NOMO-1 treated with dmso at 0.1 percent for 144 hours (cell line): Measurements from ENCODE around the gene RGS11.
A peak's percentile ranks its signal among the peaks of the same experiment; 100 is the strongest.
"Not testable (repeated sequence)": the region's sequence is repeated elsewhere in the genome, so short reads cannot be mapped to it uniquely, and the experiment has no call there.

Experiments used
- DNase-seq: peaks from one replicate; lab custom pipeline; 2025; ENCODE audit not compliant: unreplicated experiment; lab: John Stamatoyannopoulos, UW

RGS11 gene

DNA sequence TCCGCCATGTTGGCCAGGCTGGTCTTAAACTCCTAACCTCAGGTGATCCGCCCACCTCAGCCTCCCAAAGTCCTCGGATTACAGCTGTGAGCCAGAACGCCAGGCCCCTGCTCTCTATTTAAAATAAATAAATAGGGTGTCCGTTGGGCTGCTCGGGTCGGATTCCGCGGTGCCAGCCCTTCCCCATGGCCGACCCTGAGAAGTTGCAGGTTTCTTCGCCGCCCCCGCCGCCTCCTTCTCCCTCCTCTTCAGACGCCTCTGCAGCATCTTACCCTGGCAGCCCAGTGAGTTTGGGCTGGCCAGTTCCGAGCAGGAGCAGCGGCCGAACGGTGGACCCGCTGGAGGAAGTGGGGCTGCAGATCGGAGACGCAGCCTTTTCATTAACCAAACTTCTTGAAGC, 44.8 kb downstream of the RGS11 start:
- DNase-seq: no peak

DNA sequence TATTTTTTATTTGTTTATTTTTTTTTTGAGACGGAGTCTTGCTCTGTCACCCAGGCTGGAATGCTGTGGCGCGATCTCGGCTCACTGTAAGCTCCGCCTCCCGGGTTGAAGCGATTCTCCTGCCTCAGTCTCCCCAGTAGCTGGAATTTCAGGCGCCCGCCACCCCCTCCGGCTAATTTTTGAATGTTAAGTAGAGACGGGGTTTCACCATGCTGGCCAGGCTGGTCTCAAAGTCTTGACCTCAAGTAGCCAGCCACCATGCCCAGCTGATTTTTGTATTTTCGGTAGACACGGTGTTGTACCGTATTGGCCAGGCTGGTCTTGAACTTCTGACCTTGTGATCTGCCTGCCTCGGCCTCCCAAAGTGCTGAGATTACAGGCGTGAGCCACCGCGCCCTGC, 45.4 kb downstream of the RGS11 start:
- not testable (repeated sequence) for DNase-seq

DNA sequence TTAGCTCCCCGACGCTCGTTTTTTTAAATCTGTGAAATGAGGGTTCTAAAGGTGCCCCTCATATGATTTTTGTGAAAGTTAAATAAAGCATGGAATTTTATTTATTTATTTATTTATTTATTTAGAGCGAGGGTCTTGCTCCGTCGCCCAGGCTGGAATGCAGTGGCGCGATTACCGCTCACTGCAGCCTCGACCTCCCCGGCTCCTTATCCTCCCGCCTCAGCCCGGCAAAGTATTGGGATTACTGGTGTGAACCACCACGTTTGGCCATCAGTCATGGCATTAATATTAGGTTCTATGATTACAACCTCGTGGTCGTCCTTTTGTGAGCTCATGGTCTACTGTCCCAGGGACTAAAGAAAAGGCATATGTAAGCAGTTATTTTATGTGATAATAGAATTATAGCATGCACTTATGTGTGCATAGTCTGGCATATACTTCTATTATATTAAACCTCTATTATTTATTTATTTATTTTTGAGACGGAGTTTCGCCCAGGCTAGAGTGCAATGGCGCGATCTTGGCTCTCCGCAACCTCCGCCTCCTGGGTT, 45.9 kb downstream of the RGS11 start:
- no peak for DNase-seq

DNA sequence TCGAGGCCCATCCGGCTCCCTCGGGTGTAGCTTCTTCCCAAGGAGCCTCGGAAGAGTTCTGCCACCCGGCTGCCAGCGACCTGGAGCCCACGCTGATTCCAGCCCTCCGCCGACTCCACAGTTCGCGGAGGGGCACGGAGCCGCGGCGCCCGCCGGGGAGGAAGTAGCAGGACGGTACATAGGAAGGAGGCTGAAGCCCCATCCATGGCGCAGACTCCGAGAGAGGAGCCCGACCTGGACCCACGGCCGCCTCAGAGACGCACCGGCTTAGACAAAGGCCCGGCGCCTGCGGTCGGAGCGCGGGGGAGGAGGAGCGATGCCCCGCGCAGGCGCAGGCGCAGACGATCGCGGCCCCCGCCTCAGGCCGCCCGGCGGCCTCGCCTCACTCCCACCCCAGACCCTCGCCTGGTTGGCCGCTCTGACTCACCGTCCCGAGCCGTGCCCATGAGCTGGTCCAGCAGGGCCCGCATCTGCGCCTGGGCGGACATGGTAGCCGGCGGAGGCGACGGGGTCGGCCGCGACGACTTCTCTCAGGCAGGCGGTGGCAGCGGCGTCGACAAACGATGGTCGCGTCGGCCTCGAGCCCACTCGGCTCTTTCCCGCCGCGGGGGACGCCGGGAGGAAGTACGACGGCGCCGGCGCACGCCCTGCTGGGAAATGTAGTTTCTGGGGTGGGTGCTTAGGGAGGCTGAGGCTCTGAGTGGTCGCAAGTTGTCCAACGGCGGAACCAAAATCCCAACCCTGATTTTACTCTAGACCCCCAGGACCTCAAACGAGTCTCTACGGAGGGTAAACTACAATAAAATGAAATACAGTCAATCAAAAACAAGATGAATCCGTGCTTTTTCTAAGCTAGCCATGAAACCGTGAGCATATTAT, 46.7 kb downstream of the RGS11 start, which contains the start of gene LUC7L:
TSS of gene LUC7L (minus strand) at position 598 of the 879 bp plus-strand sequence. CDS start at position 488, 110 bp downstream.
- peak; percentile 72 for DNase-seq

- no peak for DNase-seq
Measured at GRCh38 chr16:228151-228851, 47.4 kb downstream of the RGS11 start.

- no peak for DNase-seq
Measured at GRCh38 chr16:220021-220420, 55.7 kb downstream of the RGS11 start.
